NCI-H748 treated with DMSO at 0.1 percent for 48 hours (cell line): ENCODE results near the gene IL1R2.

Experiments used
- DNase-seq: peaks from one replicate; lab custom pipeline; 2025; lab: John Stamatoyannopoulos, UW

IL1R2 gene

GRCh38 chr2:102041351-102041750 lies 49.6 kb downstream of the IL1R2 start:
- no peak for DNase-seq

- DNase-seq = no peak
Observed at GRCh38 chr2:102042196-102043081, 50.7 kb downstream of the IL1R2 start.

GRCh38 chr2:102043560-102043959 lies 51.8 kb downstream of the IL1R2 start:
- DNase-seq = no peak

GRCh38 chr2:102044235-102044896 lies 52.6 kb downstream of the IL1R2 start:
- DNase-seq = no peak

- no peak for DNase-seq
Observed at GRCh38 chr2:102044967-102045489, 53.3 kb downstream of the IL1R2 start.

GRCh38 chr2:102045697-102046096 lies 53.9 kb downstream of the IL1R2 start:
- DNase-seq = no peak

- DNase-seq = no peak
Observed at GRCh38 chr2:102046135-102046986, 54.6 kb downstream of the IL1R2 start.

- no peak for DNase-seq
Observed at GRCh38 chr2:102048465-102048864, 56.7 kb downstream of the IL1R2 start.

- DNase-seq = no peak
Observed at GRCh38 chr2:102049756-102050443, 58.1 kb downstream of the IL1R2 start.

GRCh38 chr2:102050854-102051391 lies 59.2 kb downstream of the IL1R2 start:
- no peak for DNase-seq

- no peak for DNase-seq
Observed at GRCh38 chr2:102051692-102052277, 60.0 kb downstream of the IL1R2 start.

- no peak for DNase-seq
Observed at GRCh38 chr2:102052365-102052764, 60.6 kb downstream of the IL1R2 start.

- no peak for DNase-seq
Observed at GRCh38 chr2:102053096-102053495, 61.3 kb downstream of the IL1R2 start.

- no peak for DNase-seq
Observed at GRCh38 chr2:102055346-102055990, 63.7 kb downstream of the IL1R2 start.

- no peak for DNase-seq
Observed at GRCh38 chr2:102056079-102056581, 64.4 kb downstream of the IL1R2 start.

- no peak for DNase-seq
Observed at GRCh38 chr2:102057502-102058292, 65.9 kb downstream of the IL1R2 start.

GRCh38 chr2:102058293-102058833 lies 66.6 kb downstream of the IL1R2 start:
- no peak for DNase-seq

GRCh38 chr2:102059151-102059550 lies 67.4 kb downstream of the IL1R2 start:
- no peak for DNase-seq

GRCh38 chr2:102060047-102060446 lies 68.3 kb downstream of the IL1R2 start:
- no peak for DNase-seq
